ENCODE data around the gene GOLM1.
"Not testable (repeated sequence)": the region's sequence is repeated elsewhere in the genome, so short reads cannot be mapped to it uniquely, and the experiment has no call there.

GOLM1 gene

GRCh38 chr9:86098824-86099700 is at the start of gene GOLM1:
GOLM1 (minus strand) TSS chr9:86099558; CDS start chr9:86079320, 20,238 bp downstream.
- H3K4me3 Mint-ChIP-seq, result peak within 1 kb of the TSS; percentile 93 to 98 (median 97)
- no peaks in the 10 kb centered on the region for H3K9me3 Mint-ChIP-seq
- TF ChIP-seq CTCF (IDR thresholded peaks at IDR 0.05; ENCODE audit: unreplicated experiment in 3 of 3), result peak; percentile 15 to 31 (median 24)
- H3K36me3 Mint-ChIP-seq (ENCODE audit: low read depth), result peaks cover 4% of the 10 kb centered on the region
- peaks cover 4% of the 10 kb centered on the region for H3K27me3 Mint-ChIP-seq (ENCODE audit: low read depth)
- H3K27ac Mint-ChIP-seq, result peak within 1 kb of the TSS; percentile 88 to 96 (median 90)
- H3K4me1 Mint-ChIP-seq, result peaks cover 36% of the 10 kb centered on the region

- not testable (repeated sequence) for H3K4me1 Mint-ChIP-seq; H3K27ac Mint-ChIP-seq; H3K4me3 Mint-ChIP-seq; H3K36me3 Mint-ChIP-seq (ENCODE audit: low read depth); H3K27me3 Mint-ChIP-seq (ENCODE audit: low read depth)
- H3K9me3 Mint-ChIP-seq, result peaks cover 11% of the 10 kb centered on the region
Measured at GRCh38 chr9:86146671-86147070, 47.3 kb upstream of the GOLM1 start.

- H3K4me3 Mint-ChIP-seq, H3K4me1 Mint-ChIP-seq: not testable (repeated sequence)
- peaks cover 11% of the 10 kb centered on the region for H3K9me3 Mint-ChIP-seq
Measured at GRCh38 chr9:86145960-86146359, 46.6 kb upstream of the GOLM1 start.

GRCh38 chr9:86142973-86143372 is 43.6 kb upstream of the GOLM1 start:
- H3K27me3 Mint-ChIP-seq (ENCODE audit: low read depth), result peaks cover 5% of the 10 kb centered on the region
- H3K4me1 Mint-ChIP-seq, result no peaks in the 10 kb centered on the region
- TF ChIP-seq CTCF (IDR thresholded peaks at IDR 0.05; ENCODE audit: unreplicated experiment in 3 of 3), result no peak
- H3K27ac Mint-ChIP-seq, result no peak overlapping the region
- H3K4me3 Mint-ChIP-seq, result no peak overlapping the region
- peaks cover 4% of the 10 kb centered on the region for H3K36me3 Mint-ChIP-seq (ENCODE audit: low read depth)
- H3K9me3 Mint-ChIP-seq, result peaks cover 11% of the 10 kb centered on the region

More at GRCh38 chr9:86145960-86146359, 46.6 kb upstream of the GOLM1 start:
- not testable (repeated sequence) for H3K36me3 Mint-ChIP-seq (ENCODE audit: low read depth); H3K27ac Mint-ChIP-seq; H3K27me3 Mint-ChIP-seq (ENCODE audit: low read depth)

GRCh38 chr9:86141843-86142242 is 42.5 kb upstream of the GOLM1 start:
- no peak overlapping the region for H3K27ac Mint-ChIP-seq
- no peaks in the 10 kb centered on the region for H3K4me1 Mint-ChIP-seq
- H3K27me3 Mint-ChIP-seq (ENCODE audit: low read depth), result peaks cover 5% of the 10 kb centered on the region
- H3K4me3 Mint-ChIP-seq, result no peak overlapping the region
- peaks cover 6% of the 10 kb centered on the region for H3K9me3 Mint-ChIP-seq
- peaks cover 4% of the 10 kb centered on the region for H3K36me3 Mint-ChIP-seq (ENCODE audit: low read depth)
- TF ChIP-seq CTCF (IDR thresholded peaks at IDR 0.05; ENCODE audit: unreplicated experiment in 3 of 3), result no peak

GRCh38 chr9:86135371-86135770 is 36.0 kb upstream of the GOLM1 start:
- no peaks in the 10 kb centered on the region for H3K36me3 Mint-ChIP-seq (ENCODE audit: low read depth)
- H3K27ac Mint-ChIP-seq, result no peak overlapping the region
- no peaks in the 10 kb centered on the region for H3K9me3 Mint-ChIP-seq
- H3K4me1 Mint-ChIP-seq, result no peaks in the 10 kb centered on the region
- H3K4me3 Mint-ChIP-seq, result no peak overlapping the region
- no peak for TF ChIP-seq CTCF (IDR thresholded peaks at IDR 0.05; ENCODE audit: unreplicated experiment in 3 of 3)
- peaks cover 6% of the 10 kb centered on the region for H3K27me3 Mint-ChIP-seq (ENCODE audit: low read depth)

- H3K9me3 Mint-ChIP-seq, result no peaks in the 10 kb centered on the region
- TF ChIP-seq CTCF (IDR thresholded peaks at IDR 0.05; ENCODE audit: unreplicated experiment in 3 of 3), result no peak
- H3K36me3 Mint-ChIP-seq (ENCODE audit: low read depth), result no peaks in the 10 kb centered on the region
- H3K27me3 Mint-ChIP-seq (ENCODE audit: low read depth), result peaks cover 6% of the 10 kb centered on the region
- no peak overlapping the region for H3K27ac Mint-ChIP-seq
- H3K4me3 Mint-ChIP-seq, result no peak overlapping the region
- no peaks in the 10 kb centered on the region for H3K4me1 Mint-ChIP-seq
Measured at GRCh38 chr9:86134361-86134760, 35.0 kb upstream of the GOLM1 start.

Measured in nephron (organoid).